Central memory CD8-positive, alpha-beta T cell (primary cell): Measurements from ENCODE around the gene MORN5.

Source experiments
- ATAC-seq: fragments of 150-1000 bp; cut with Tn5 transposase; replicated peaks from 2 replicates; pipeline ENCODE4 v1.10.0; 2022; ENCODE audit warnings: mild to moderate bottlenecking, moderate FRiP score, moderate number of reproducible peaks; ENCODE audit not compliant: poor library complexity, severe bottlenecking; ENCODE audit errors: extremely low read depth
- DNase-seq, 2 donors: peaks; one replicate each; pipeline ENCODE4 v3.0.0; 2021; ENCODE audit warnings: low spot score in 2 of 2
- H3K27ac Mint-ChIP-seq: one replicate; pipeline ENCODE4 v1.8.0; 2022; ENCODE audit warnings: low read depth, mild to moderate bottlenecking, moderate library complexity, mixed read lengths
- H3K27me3 Mint-ChIP-seq: one replicate; pipeline ENCODE4 v1.8.0; 2022; ENCODE audit warnings: mixed read lengths
- H3K36me3 Mint-ChIP-seq: one replicate; pipeline ENCODE4 v1.8.0; 2022; ENCODE audit warnings: mild to moderate bottlenecking, moderate library complexity, mixed read lengths; ENCODE audit not compliant: insufficient read depth
- H3K4me1 Mint-ChIP-seq: one replicate; pipeline ENCODE4 v1.8.0; 2022; ENCODE audit warnings: mixed read lengths
- H3K4me3 Mint-ChIP-seq: one replicate; pipeline ENCODE4 v1.8.0; 2022; ENCODE audit warnings: mild to moderate bottlenecking, moderate library complexity, mixed read lengths
- H3K9me3 Mint-ChIP-seq: one replicate; pipeline ENCODE4 v1.8.0; 2022; ENCODE audit warnings: mixed read lengths

The MORN5 gene

DNA sequence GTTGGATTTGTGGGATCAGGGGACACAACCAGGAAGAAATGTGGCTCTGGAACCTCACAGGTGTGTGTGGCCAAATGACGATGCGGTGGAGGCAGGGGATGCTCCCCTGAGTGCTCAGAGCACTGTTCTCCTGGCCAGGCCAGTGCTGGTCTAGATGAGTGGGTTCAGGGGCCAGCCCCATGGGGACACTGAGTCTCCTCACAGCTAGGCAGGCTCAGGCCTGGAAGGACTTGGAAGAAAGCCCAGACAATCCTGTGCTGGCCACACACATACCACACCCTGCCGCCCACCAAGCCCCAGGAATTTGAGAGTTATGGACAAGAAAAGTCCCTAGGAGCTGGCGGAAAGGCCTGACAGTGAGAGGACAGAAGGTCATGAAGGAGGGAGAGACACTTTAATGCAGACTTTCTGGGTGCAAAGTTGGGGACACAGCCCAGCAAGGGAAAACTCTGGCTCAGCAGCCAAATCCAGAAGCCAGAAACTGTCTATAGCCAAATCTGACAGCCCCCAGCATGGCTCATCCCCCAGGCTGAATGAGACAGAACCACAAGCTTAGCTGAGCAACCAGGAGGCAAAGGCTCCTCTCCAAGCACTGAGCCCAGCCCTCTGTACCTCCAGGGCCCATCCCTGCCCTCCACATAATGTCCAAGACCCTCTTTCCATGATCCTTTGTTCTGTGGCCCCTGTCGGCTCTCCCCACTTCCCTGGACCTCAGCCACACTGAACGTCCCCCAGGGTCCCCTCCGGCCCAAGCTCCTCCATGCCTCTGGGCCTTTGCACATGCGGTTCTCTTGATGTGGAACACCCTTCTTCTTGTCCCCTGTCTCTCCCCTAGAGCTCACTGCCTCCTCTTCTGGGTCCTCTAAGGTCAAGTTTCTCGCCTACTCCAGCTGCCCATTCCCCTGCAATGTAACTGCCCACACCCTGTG lies 46.7 kb downstream of the MORN5 start:
- no peak for DNase-seq
- ATAC-seq: no peak
- Mint-ChIP-seq H3K4me1 (no peaks in the 10 kb centered on the region), H3K36me3 (no peaks in the 10 kb centered on the region), H3K27ac (no peak overlapping the region), H3K4me3 (no peak overlapping the region), H3K9me3 (no peaks in the 10 kb centered on the region), H3K27me3 (peaks cover 51% of the 10 kb centered on the region)

DNA sequence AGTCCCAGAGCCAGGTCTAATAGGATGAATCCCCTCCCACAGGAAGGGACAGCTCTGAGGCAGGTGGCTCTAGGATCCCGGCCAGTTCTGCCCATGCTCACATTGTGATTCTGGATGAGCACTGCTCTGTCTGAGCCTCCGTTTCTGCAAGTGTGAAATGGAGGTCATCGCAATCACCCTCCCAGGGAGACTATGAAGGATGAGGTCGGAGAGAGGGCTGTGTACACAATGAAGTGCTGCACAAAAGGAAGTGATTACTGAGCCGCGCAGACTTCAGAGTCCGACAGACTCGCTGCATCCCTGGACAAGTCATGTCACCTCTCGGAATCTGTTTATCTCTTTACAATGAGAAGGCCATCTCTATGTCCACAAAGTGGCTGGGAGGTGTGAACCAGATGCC lies 47.4 kb downstream of the MORN5 start:
- Mint-ChIP-seq H3K4me3 (no peak overlapping the region), H3K27me3 (peaks cover 58% of the 10 kb centered on the region), H3K27ac (no peak overlapping the region), H3K9me3 (no peaks in the 10 kb centered on the region), H3K4me1 (no peaks in the 10 kb centered on the region), H3K36me3 (no peaks in the 10 kb centered on the region)
- DNase-seq: no peak
- no peak for ATAC-seq

DNA sequence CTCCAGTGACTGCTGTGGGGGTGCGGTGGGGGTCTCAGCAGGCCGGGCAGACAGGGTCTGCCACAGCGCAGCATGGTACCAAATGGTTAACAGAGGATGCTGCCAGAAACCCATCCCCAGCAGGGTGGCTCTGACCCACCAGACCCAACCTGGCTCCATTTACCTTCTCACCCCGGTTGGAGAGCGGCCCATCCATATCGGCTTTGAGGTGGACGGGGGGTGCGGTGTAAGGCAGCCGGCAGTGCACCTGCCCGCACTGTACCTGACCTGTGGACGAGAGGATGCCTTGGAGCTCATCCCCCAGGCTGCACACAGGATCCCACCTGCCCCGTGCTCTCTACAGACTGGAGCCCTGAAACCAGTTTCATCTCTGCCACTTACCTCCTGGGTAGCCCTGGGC lies 49.7 kb downstream of the MORN5 start:
- Mint-ChIP-seq H3K4me1 (peaks cover 6% of the 10 kb centered on the region), H3K36me3 (peaks cover under 1% of the 10 kb centered on the region), H3K27me3 (peaks cover 77% of the 10 kb centered on the region), H3K9me3 (no peaks in the 10 kb centered on the region), H3K4me3 (no peak overlapping the region), H3K27ac (no peak overlapping the region)
- DNase-seq (no peak), ATAC-seq (no peak)

DNA sequence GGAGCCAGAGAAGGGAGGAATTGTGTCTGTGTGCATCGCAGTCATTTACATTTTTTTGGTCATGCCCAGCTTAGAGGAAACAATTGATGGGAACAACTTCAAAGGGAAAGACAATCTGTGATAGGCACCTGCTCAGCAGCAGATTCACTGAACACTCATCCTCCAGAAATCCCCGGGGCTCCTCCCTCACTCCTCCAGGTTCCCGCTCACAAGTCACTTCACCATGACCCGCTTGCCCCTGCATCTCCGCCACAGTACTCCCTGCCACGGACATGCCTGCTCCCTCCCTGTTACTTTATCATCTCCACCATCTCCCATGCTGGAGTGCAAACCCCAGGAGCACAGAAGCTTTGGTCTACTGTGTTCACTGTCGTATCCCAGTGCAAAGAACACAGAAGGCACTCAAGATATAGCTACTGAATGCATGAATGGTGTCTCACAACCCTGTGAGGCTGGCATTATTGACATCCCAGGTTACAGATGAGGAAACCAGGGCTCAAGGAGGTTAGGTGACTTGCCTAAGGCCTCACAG lies 52.8 kb downstream of the MORN5 start:
- peaks cover 2% of the 10 kb centered on the region for H3K36me3 Mint-ChIP-seq
- ATAC-seq: no peak
- no peak for DNase-seq
- H3K9me3 Mint-ChIP-seq: no peaks in the 10 kb centered on the region
- H3K4me3 Mint-ChIP-seq: peak overlapping the region; percentile 2
- H3K27me3 Mint-ChIP-seq: peaks cover 93% of the 10 kb centered on the region
- H3K4me1 Mint-ChIP-seq: peaks cover 6% of the 10 kb centered on the region
- no peak overlapping the region for H3K27ac Mint-ChIP-seq

DNA sequence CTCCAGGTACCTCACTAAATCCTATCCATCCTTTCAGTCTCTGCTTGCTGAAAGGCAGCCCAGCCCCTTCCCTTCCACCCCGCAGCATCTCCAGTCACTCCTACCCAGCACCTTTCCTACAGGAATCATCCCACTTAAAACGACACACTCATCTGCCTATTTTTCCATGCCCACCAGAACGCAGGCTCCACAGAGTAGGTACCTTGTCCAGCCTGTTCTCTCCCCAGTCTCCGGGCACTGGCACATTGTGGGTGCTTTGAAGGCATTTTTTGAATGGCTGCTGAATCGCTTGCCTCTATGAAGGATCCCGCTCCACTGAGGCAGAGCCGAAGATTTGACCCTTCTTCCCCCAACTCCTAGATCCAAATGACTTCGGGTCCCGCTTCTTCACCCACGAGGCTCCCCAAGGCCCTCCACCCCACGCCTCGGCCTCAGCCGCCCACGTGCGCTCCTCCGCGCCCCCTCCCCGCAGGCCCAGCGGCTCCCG lies 53.4 kb downstream of the MORN5 start:
- no peak for DNase-seq
- peaks cover 2% of the 10 kb centered on the region for H3K36me3 Mint-ChIP-seq
- no peak overlapping the region for H3K27ac Mint-ChIP-seq
- ATAC-seq: no peak
- peak overlapping the region; percentile 2 for H3K4me3 Mint-ChIP-seq
- H3K9me3 Mint-ChIP-seq: no peaks in the 10 kb centered on the region
- peaks cover 9% of the 10 kb centered on the region for H3K4me1 Mint-ChIP-seq
- H3K27me3 Mint-ChIP-seq: peaks cover 93% of the 10 kb centered on the region

DNA sequence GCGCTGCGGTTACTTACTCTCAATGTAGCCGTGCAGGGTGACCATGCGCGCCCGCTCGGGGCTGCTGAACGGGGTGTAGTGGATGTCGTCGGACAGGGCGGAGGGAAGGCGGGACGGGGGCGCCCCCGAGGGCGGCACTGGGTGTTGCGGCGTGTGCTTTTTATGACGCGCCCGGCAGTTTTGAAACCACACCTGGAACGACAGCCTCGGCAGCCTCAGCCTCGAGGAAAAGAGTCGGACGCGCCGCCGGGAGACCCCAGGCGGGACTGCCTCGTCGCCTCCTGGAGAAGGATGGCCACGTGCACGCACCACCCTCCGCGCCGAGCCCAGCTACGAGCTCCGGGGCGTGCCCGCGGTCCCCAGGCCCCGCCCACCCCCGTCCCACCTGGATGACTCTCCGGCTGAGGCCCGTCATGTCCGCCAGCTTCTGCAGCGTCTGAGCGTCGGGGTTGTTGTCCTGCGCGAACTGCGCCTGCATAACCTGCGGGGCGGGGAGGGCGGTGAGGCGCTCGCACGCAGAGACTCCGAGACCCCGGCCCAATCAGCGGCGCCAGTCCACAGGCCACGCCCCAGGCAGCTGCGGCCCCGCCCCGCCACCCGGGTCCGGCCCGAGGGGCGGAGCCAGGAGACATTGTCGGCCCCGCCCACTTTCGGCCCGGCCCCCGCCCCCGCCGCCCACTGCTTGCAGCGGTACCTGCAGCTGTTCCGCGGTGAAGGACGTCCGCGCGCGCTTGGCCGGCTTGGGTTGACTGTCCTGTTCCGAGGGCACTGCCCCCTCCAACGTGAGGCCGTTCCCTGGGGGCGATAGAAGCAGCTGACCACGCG lies 54.1 kb downstream of the MORN5 start:
- Mint-ChIP-seq H3K27me3 (peaks cover 93% of the 10 kb centered on the region), H3K36me3 (peaks cover 2% of the 10 kb centered on the region), H3K9me3 (no peaks in the 10 kb centered on the region), H3K27ac (no peak overlapping the region), H3K4me3 (peak overlapping the region; percentile 2), H3K4me1 (peaks cover 14% of the 10 kb centered on the region)
- ATAC-seq (peak; percentile 46), DNase-seq (no peak)

DNA sequence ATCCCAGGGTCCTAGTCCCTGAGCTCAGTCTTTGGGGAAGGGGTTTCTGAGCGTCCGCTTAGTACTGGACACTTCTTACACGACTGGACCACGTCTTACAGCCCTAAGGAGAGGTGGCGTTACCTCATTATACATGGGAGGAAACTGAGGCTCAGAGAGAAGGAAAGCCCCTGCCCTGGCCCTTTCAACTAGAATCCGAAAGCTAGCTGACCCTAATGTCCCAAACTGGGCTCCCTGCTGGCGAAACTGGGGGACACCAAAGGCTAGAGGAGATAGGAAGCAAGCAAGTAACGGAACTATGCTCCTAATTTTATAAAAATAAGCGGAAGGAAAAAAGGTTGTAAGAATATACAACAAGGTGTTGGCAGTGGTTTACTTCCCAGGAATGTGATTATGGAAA lies 54.8 kb downstream of the MORN5 start:
- DNase-seq: no peak

DNA sequence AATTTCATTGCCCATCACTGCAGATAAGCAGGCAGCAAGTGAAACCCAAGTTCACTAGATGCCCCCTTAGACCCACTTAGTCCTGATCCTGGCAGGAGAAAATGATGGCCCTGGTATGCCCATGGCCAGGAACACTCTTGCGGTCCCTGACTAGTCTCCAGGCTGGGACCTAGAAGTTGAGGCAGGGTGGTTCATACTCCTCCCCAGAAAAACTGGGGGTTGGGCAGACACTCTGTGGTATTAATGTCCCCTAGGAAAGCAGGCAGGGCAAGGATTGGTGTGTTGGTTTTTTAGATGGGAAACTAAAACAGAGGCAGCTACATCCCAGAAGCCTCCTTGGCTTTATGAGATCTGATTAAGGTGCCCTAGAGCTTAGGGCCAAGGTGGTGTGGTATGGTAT lies 56.0 kb downstream of the MORN5 start:
- Mint-ChIP-seq H3K4me3 (no peak overlapping the region), H3K27ac (no peak overlapping the region), H3K9me3 (no peaks in the 10 kb centered on the region), H3K36me3 (peaks cover 2% of the 10 kb centered on the region), H3K4me1 (peaks cover 14% of the 10 kb centered on the region), H3K27me3 (peaks cover 95% of the 10 kb centered on the region)
- DNase-seq: no peak
- ATAC-seq: no peak

More for the DNA sequence above, 54.8 kb downstream of the MORN5 start:
- Mint-ChIP-seq H3K4me3 (peak overlapping the region; percentile 63), H3K4me1 (peaks cover 14% of the 10 kb centered on the region), H3K27me3 (peaks cover 95% of the 10 kb centered on the region), H3K9me3 (no peaks in the 10 kb centered on the region), H3K36me3 (peaks cover 2% of the 10 kb centered on the region), H3K27ac (no peak overlapping the region)
- ATAC-seq: no peak

DNA sequence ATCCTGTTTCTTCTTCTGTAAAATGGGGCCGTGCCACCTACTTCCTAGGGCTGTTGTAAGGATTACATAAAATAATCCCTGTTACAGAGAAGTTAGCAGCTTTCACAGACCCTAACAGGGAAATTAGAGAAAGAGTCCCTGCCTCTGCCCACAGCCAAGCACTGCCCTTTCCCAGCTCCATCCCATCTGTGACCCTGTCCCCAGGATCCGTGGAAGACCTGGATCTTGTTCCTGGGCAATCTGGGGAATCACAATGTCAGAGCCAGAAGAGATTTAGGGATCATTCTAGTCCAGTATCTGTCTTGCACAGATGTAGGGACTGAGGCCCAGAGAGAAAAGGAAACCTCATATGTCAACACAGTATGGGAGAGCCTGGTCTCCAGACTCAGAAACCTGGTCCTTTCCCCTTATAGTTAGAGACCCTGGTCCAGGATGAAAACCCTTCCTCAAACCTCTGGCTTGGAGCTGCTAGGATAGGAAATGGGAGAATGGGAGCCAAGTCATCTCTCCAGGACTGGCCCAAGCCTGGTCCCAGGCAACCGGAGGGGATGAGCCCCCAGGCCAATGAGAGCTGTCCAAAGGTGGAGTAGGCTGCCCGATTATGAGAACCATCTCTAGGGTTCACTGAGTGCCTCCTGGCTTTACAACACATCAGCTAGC lies 56.6 kb downstream of the MORN5 start:
- peaks cover 14% of the 10 kb centered on the region for H3K4me1 Mint-ChIP-seq
- H3K36me3 Mint-ChIP-seq: peaks cover 2% of the 10 kb centered on the region
- H3K4me3 Mint-ChIP-seq: no peak overlapping the region
- ATAC-seq (no peak), DNase-seq (no peak)
- no peak overlapping the region for H3K27ac Mint-ChIP-seq
- H3K27me3 Mint-ChIP-seq: peaks cover 90% of the 10 kb centered on the region
- no peaks in the 10 kb centered on the region for H3K9me3 Mint-ChIP-seq

DNA sequence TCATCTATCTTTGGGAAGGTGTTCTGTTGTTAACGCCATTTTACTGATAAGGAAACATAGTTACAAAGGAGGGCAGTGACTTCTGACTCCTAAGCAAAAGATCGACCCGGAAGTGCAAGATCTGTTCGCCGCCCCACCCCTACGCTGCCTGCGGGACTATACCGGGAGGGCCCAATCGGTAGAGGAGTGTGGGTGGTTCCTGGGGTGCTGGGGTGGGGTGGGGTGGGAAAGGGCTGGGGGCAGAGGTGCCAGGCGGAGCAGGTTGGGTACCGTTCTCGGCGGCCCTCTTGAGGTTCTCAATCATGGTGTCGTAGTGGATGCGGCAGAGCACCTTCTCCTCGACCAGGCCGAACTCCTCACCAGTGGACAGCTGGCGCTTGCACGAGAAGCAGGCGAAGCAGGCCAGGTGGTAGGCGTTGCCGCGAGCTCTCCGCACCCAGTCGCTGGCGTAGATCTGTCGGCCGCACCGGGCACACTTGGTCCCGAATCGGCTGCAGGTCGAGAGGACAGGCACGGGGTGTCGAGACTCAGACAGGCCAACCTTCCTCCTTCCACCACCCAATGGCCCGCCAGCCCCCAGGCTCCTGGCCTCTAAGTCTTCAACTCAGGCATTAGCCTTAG lies 57.2 kb downstream of the MORN5 start:
- peaks cover 90% of the 10 kb centered on the region for H3K27me3 Mint-ChIP-seq
- DNase-seq: no peak
- no peaks in the 10 kb centered on the region for H3K9me3 Mint-ChIP-seq
- no peak for ATAC-seq
- H3K4me1 Mint-ChIP-seq: peaks cover 14% of the 10 kb centered on the region
- peaks cover 2% of the 10 kb centered on the region for H3K36me3 Mint-ChIP-seq
- H3K4me3 Mint-ChIP-seq: no peak overlapping the region
- H3K27ac Mint-ChIP-seq: no peak overlapping the region

DNA sequence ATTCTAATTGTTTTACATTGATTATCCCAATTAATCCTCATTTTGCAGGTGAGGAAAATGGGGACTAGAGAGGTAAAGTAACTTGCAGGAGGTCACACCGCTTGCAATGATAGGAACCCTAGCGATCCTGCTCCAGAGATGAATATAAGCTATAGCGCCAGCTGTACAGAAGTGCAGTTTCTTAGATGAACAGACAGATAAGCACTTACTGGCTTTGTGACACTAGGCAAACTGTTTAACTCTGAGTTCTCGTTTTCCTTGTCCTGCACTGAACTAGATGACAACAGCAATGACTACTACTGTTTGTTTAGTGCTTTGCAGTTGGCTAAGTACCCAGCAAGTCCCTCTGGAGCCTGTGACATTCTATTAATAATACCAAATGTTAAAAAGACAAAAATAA lies 57.9 kb downstream of the MORN5 start:
- H3K4me1 Mint-ChIP-seq: peaks cover 14% of the 10 kb centered on the region
- no peak for ATAC-seq
- H3K36me3 Mint-ChIP-seq: peaks cover 2% of the 10 kb centered on the region
- DNase-seq: no peak
- peaks cover 90% of the 10 kb centered on the region for H3K27me3 Mint-ChIP-seq
- no peaks in the 10 kb centered on the region for H3K9me3 Mint-ChIP-seq
- no peak overlapping the region for H3K27ac Mint-ChIP-seq
- H3K4me3 Mint-ChIP-seq: no peak overlapping the region
